ENCODE data around the gene TSC22D1. TPM values are rescaled to one million over a fixed set of nuclear protein-coding genes. Genes with fewer than 3 reads are reported as not detected.
"Not testable (repeated sequence)": the region's sequence is repeated elsewhere in the genome, so short reads cannot be mapped to it uniquely, and the experiment has no call there.

The TSC22D1 gene
- total RNA-seq, 1 donor from 2014 or later: 225 TPM

DNA sequence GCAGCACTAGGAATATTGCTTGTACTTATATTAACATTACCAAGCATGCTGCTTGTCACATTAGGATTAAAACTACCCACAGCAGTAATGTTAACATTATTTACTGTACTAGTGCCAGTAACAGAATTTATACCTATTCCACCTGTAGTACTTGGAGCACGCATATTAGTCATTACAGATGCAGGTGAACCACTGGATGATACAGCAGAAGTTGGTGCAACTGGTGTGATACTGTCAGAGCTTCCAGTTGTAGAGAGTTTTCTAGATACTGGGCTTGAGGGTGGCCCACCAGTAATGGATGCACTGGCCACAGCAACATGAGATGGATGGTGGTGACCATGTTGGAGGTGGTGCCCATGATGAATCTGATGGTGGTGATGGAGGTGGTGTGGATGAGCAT, 1.1 kb downstream of the TSC22D1 start:
- DNase-seq (ENCODE audit: low spot score) (no peak), ATAC-seq (no peak)
- intact Hi-C loops (cut with DNase I): no loop called here

DNA sequence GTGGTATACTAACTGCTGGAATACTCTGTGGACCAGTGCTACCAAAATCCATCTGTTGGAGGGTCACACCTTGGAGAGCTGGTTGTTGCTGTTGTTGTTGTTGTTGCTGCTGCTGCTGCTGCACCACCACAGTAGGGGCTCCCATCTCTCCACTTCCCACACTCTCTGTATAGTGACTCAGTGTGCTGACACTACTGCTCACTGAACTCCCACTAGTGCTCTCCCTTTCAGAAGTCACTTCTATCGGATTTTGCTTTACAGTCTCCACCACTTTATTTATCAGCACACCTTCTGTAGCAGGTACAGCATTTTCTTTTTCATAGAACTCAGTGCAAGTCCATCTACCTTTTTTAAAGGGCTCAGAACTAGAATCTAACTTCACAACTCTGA, 1.7 kb downstream of the TSC22D1 start:
- intact Hi-C loops (cut with DNase I): no loop called here
- no peak for ATAC-seq
- DNase-seq (ENCODE audit: low spot score): no peak

DNA sequence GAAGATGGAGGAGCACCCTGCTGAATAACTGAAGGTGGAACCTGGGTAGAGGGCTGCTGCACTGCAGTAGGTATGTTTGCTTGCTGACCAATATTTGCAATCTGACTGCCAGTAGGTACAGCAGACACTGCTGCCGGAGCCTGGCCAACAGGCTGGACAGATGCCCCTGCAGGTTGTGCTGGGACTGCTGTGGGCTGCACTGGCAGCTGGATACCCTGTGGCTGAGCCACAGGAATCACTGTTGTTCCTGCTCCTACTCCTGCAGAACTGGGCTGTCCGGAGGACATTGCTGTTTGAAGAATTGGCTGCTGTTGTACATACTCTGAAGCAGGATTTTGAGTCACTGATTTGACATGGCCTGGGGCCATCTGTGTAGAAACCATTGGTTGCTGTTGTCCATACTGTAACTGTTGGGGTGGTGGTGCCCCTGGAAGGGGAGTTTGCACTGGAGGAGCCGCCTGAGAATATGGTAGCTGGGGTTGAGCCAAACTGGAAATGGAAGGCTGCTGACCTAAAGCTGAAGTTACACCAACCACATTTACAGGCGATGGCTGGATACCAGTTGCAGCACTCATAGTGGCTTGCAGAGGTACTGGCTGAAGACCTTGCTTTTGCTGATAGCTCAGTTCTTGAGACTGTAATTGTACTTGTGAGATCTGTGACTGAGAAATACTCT, 2.2 kb downstream of the TSC22D1 start:
- intact Hi-C loops (cut with DNase I): no loop called here
- DNase-seq (ENCODE audit: low spot score): no peak
- no peak for ATAC-seq

DNA sequence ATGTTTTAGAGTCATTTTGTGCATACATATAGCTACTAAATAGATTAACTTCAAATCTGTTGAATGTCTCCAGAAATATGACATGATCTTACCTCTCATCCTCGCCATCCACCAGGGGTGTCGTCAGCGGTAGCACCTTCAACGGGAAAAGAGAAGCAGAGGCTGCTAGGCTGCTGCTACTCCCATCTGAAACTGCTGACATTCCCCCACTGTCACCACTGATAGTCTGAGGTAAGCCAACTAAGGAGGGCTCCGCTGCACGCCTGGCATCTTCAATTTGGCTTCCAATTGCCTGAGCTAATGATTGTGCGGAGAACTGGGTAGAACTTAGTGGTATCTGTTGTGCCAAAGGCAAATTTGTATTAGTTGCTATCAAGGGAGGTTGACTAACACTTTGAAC, 3.1 kb downstream of the TSC22D1 start:
- DNase-seq (ENCODE audit: low spot score): no peak
- intact Hi-C loops (cut with DNase I): no loop called here
- ATAC-seq: no peak

DNA sequence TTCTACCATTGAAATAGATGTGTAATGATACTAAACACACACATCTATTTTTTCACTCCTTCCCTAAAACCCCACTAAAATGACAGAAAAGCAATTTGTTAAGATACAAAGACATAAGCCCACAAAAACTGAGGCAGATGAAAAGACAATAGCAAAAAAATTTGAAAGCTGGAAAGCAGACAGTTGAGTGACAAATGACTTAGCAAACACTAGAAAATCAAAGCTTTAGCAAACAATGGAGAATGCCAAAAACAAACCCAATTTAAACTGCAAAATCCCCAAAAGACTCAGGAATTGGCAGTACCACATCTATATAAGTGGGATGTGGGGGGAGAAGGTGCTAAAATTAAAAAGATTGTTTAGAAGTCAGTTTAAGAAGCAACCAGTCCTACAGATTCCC, 9.5 kb downstream of the TSC22D1 start:
- no peak for DNase-seq (ENCODE audit: low spot score)
- no peak for ATAC-seq
- intact Hi-C loops (cut with DNase I): no loop called here

DNA sequence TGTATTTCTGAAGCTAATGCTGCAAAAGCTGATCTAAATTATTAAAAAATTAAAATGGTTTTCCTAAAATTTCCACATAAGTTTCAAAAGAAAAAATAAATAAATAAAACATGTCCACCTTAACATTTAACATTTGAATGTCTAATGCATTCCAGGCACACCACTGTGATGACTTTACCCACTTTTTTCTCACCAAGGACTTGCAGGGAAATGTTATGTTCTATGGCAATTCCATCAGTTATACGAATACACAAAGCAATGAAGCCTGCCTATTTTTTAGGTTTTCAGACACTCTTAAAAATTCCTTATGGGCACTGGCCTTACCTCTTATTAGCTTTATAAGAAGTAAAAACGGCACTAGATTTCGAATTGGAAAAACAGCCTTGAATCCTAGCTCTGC, 10.2 kb downstream of the TSC22D1 start:
- ATAC-seq: no peak
- DNase-seq (ENCODE audit: low spot score): no peak
- intact Hi-C loops (cut with DNase I): no loop called here

DNA sequence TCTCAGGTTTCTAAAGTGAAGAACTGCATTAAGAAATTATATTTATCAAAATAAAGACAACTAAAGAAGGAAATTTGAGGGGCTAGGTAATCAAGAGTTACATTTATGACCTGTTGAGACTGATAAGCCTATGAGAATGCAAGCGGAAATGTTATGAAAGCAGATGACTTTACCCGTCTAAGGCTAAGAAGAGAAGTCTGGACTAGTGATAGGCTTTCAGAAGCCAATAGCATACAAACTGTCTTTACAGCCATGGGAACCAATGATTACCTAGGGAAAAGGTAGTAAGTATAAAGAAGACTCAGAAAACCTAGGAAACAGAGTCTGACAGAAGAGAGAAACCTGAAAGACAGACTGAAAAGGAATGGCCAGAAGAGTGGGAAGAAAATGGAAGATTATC, 11.2 kb downstream of the TSC22D1 start:
- DNase-seq (ENCODE audit: low spot score) (no peak), ATAC-seq (no peak)
- intact Hi-C loops (cut with DNase I): no loop called here

DNA sequence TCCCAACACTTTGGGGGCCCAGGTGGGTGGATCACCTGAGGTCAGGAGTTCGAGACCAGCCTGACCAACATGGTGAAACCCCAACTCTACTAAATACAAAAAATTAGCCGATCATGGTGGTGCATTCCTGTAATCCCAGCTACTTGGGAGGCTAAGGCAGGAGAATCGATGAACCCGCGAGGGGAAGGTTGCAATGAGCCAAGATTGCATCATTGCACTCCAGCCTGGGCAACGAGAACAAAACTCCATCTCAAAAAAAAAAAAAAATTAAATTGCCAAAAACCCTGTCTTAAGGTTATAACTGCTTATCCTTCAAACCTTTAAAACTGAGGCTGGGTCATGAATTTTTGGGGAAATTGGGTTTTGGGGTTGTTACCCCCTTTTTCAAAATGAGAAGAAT, 13.3 kb downstream of the TSC22D1 start:
- DNase-seq (ENCODE audit: low spot score); ATAC-seq; intact Hi-C loops (cut with DNase I): not testable (repeated sequence)

DNA sequence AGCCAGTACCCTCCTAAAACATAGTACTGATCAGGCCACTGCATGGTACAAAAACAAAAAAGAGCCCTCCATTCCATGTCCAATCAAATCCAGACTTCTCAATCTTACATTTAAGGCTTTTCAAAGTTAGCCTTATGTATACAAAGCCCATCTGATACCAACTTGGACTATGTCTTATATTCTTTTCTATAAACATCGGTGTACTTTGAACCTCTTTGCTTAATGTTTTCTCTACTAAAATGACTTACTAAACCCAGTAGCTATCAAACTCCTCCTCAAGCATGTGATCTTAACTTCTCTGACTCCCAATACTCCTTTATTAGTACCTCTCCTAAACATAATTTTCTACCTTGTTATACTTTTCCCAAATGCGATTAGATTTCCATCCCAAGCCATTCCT, 14.8 kb downstream of the TSC22D1 start:
- no peak for DNase-seq (ENCODE audit: low spot score)

DNA sequence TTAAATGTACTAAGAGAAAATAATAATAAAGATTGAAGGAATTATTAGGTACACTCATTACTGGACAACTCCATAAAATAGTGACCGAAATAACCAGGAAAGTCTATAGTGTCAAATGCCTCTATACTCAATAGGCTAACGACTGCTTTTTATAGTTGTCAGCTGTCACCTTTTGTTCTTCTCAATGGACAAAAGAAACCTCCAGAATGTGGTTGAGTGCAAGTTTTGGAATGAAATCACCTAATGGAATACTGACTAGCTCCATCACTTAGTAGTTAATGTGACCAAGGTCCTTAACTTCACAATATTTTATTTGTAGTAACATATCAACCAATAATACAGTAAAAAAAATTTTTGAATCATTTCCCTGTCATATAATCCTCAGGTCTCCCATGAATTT, 18.1 kb downstream of the TSC22D1 start:
- DNase-seq (ENCODE audit: low spot score) (no peak), ATAC-seq (no peak)
- intact Hi-C loops (cut with DNase I): no loop called here

More for the DNA sequence above, 14.8 kb downstream of the TSC22D1 start:
- intact Hi-C loops (cut with DNase I): no loop called here
- no peak for ATAC-seq

DNA sequence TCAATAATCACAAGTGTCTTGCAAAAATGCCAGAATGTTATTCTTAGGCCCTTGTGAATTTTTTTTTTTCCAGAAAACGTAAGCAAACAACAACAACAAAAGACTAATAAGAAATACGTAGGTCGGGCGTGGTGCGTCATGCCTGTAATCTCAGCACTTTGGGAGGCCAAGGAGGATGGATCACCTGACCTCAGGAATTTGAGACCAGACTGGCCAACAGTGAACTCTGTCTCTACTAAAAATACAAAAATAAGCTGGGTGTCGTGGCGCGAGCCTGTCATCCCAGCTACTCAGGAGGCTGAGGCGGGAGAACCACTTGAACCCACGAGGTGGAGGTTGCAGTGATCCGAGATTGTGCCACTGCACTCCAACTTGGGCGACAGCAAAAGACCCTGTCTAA, 20.9 kb downstream of the TSC22D1 start:
- DNase-seq (ENCODE audit: low spot score) (no peak), ATAC-seq (no peak)
- intact Hi-C loops (cut with DNase I): no loop called here

DNA sequence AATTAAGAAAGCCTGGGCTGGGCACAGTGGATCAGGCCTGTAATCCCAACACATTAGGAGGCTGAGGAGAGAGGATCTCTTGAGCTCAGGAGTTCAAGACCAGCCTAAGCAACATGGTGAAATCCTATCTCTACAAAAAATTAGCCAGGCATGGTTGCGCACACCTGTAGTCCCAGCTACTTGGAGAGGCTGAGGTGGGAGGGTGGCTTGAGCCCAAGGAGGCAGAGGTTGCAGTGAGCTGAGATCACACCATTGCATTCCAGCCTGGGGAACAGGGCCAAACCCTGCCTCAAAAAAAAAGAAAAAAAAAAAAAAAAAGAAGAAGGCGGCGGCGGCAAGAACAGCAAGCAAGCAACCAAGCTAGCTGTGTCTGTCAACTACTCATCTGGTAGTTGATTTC, 26.7 kb downstream of the TSC22D1 start:
- intact Hi-C loops (cut with DNase I): no loop called here
- ATAC-seq (no peak), DNase-seq (ENCODE audit: low spot score) (no peak)

DNA sequence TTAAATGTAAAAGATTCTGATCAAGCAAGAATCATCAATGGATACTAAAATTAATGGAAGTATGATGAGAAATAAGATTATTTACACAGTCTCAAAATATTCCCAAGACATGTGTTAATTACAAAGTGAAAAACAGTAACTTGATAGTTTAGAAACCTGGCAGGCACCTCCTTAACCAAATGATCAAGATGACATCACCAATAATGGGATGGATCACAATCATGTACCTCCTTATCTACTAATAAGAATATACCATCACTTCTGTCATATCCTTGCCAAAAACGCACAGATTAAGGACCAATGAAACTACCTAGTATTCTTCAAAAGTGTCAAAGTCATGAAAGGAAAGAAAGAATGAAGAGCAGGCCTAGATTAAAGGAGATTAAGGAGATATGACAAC, 30.0 kb downstream of the TSC22D1 start:
- no peak for ATAC-seq
- DNase-seq (ENCODE audit: low spot score): no peak
- intact Hi-C loops (cut with DNase I): no loop called here

DNA sequence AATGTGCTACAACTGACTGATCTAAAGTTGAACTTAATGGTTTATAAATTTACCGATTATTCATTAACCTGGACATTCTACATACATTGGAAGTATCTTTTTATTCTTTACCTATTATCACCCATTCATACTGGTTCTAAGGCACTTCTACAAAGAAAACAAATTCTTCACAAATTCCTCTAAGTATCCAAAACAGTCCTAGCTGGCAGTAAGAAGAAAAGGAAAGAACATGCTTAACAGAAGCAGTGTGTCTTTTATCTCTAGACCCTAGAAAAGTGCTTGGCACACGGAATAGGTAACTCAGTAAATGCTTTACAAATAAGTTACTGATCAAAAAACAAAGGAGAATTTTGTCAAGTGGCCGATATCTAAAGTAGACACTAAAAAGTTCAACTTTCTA, 32.8 kb downstream of the TSC22D1 start:
- ATAC-seq (no peak), DNase-seq (ENCODE audit: low spot score) (no peak)
- intact Hi-C loops (cut with DNase I): no loop called here

DNA sequence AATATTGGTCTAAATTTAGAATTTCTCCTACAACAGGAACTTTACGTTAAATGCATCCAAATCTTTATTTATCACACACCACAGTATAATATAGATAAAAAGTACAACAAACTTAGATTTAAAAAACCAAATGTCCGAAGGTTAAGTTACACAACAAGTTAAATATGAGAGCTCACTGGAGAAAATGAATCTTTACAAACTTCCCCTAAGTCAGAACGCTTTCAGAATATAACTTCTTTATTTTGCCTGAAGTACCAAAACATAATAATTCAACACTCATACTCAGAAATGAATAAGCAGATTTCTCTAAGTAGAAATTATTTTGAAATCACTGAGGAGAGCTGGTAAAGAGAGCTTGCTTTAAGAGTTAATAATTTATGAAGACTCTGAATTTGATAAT, 33.8 kb downstream of the TSC22D1 start:
- intact Hi-C loops (cut with DNase I): no loop called here
- ATAC-seq (no peak), DNase-seq (ENCODE audit: low spot score) (no peak)

DNA sequence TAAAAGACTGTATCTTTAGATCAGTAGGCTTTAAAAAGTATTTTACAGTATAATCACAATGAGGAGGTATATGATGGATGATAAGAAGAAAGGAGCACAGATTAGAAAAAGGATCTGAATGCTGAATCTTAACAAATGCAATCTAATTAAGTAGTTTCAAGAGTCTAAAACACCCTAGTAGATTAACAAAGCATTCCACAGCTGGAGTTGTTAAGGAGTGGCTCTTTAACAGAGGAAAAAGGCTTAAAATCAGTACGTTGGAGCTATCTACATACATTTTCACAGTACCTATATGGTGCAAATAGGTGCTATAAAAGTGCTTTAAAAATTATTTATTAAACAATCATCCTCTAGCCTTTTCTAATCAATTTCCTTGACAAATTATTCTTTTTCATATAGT, 34.5 kb downstream of the TSC22D1 start:
- intact Hi-C loops (cut with DNase I): no loop called here
- ATAC-seq: no peak
- DNase-seq (ENCODE audit: low spot score): no peak

DNA sequence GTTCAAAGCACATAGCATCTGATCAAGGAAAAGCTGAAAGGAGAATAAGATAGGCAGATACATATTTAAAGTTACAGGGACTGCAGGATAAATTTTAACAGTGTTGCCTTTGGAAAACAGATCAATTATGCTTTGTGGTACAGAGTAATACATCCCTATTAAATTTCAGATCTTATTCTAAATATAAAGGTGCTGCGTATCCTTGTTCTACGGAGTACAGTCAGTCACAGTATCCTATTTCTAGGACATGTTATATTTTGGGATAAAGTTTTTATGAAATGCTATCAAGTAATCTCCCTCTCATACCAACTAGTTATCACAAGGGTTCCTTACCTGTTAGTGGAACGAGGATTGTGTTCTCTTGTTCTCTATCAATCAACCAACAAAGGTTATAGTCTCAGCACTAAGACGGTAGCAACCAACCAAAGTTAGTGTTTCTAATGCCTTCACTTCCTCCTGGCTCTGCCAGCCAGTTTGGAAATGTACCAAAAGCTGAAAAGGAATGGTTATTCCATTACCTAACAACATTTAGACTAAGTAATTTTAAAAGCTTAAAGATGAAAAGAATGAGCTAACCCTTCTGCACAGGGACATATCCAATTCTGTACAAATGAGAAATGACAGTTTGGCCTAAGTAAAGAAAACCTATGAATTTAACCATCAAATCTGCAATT, 35.2 kb downstream of the TSC22D1 start:
- ATAC-seq (no peak), DNase-seq (ENCODE audit: low spot score) (no peak)
- intact Hi-C loops (cut with DNase I): no loop called here

DNA sequence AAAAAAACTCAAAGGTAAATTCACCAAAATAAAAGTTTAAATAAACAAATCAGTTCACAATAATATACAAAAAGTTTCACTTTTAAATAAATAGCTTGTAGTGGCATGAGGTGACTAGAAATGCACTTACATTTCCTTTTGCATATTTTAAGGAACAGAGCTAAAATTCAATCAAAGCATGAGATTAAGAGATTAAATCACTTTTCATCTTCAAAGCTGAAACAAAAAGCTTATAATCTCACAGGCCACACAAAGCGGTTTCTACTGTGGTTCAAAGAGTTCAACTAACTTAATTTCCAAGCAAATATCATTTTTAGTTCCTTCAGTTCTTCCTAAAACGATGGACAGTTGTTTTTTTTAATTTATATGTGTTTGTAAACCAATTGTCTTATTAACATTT, 38.9 kb downstream of the TSC22D1 start:
- ATAC-seq (no peak), DNase-seq (ENCODE audit: low spot score) (no peak)
- intact Hi-C loops (cut with DNase I): no loop called here

DNA sequence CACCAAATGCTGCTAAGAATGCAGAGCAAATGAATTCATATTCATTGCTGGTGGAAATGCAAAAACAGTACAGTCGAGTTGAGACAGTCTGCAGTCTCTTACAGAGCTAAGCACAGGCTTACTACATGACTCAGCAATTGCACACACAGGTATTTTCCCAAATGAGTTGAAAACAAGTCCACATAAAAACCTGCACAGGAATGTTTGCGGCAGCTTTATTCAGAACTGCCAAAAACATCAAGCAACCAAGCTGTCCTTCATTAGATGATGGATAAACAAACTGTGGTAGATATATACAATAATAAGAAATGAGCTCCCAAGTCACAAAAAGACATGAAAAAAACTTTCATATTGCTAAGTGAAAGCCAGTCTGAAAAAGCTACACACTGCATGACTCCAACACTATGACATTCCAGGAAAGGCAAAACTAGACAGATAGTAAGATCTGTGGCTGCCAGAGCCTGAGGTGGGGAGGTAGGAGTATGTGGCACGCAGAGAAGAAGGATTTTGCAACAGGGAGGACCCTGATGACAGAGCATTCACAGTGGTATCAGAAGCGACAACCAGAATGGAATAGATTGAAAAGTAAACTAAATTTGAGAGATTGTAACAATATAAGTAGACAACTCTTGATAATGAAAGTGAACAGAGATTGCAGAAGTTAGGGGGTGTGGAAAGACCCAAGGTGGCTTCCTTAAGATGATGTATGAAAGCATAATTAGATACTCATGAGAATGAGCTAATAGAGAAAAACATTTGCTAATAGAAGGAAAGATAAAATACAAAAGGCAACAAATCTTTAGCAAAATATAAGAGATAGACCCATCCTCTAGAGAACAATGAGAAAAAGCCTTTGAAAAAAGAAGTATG, 52.7 kb downstream of the TSC22D1 start:
- no peak for DNase-seq (ENCODE audit: low spot score)
- ATAC-seq: no peak
- intact Hi-C loops (cut with DNase I): no loop called here

DNA sequence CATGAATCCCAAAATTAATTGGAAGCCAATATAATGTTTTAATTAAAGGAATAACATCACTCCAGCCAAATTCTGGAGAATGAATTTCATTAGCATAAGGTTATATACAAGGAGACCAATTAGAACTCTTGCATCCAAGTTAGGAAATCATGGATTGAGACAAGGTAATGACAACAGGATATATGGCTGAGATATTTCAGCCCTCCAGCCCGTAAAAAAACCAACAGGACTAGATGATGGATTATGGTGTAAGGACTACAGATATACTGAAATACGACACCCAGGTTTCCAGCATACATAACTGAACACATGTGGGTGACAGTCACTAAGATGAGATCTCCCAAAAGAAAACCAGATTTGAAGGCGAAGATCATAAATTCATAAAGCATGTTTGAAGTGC, 56.5 kb downstream of the TSC22D1 start:
- DNase-seq (ENCODE audit: low spot score) (no peak), ATAC-seq (no peak)
- intact Hi-C loops (cut with DNase I): no loop called here
